ENCODE measurements around the gene FKBP5. TPM values are rescaled to one million over a fixed set of nuclear protein-coding genes. Genes with fewer than 3 reads are reported as not detected.
"Not testable (repeated sequence)": the region's sequence is repeated elsewhere in the genome, so short reads cannot be mapped to it uniquely, and the experiment has no call there.

The FKBP5 gene
- total and polyA plus RNA-seq, 2 of the 4 experiments (the other 2 are of a cell fraction) = 6.8 to 7.0 TPM

GRCh38 chr6:35734319-35734718 lies 45.6 kb upstream of the FKBP5 start:
- H2AK5ac ChIP-seq (ENCODE audit: low read depth, low read length); H2AK9ac ChIP-seq (replicated peaks; ENCODE audit: low read depth, low read length, poor library complexity); H3K4me2 ChIP-seq (ENCODE audit: low read depth, low read length); H3K56ac ChIP-seq (ENCODE audit: extremely low read depth, insufficient read depth, low read length); BruUV-seq (replicated peaks); H3K4me3 ChIP-seq (ENCODE audit: insufficient read depth, low read depth, low read length); H4K20me1 ChIP-seq (ENCODE audit: insufficient read depth, low read length); CTCF ChIA-PET; H4K8ac ChIP-seq (ENCODE audit: low read depth in 2 of 2, low read length in 2 of 2); DNase-seq; H2BK120ac ChIP-seq (ENCODE audit: low read depth, low read length); H4K91ac ChIP-seq (ENCODE audit: insufficient read depth, low read depth, low read length); H3K79me1 ChIP-seq (ENCODE audit: low read depth in 1 of 2, low read length in 2 of 2); H2BK15ac ChIP-seq (ENCODE audit: low read depth, low read length); H4K5ac ChIP-seq (ENCODE audit: low read depth, low read length); H3K23ac ChIP-seq (ENCODE audit: low read depth, low read length); H3K9me3 ChIP-seq (ENCODE audit: control insufficient read depth, insufficient read depth, low read length); H3K14ac ChIP-seq (replicated peaks; ENCODE audit: low read depth, low read length); intact Hi-C loops (cut with micrococcal nuclease); H3K27ac ChIP-seq (ENCODE audit: insufficient read depth, low read length); H2AFZ ChIP-seq (replicated peaks; ENCODE audit: low read length, poor library complexity); H3K4me1 ChIP-seq (ENCODE audit: control insufficient read depth, insufficient read depth, low read length); dilution Hi-C loops (cut with HindIII; ENCODE audit: low sequenced_read_pairs, unreplicated experiment); H2BK5ac ChIP-seq (ENCODE audit: low read depth, low read length, poor library complexity, severe bottlenecking); H3K27me3 ChIP-seq (ENCODE audit: control insufficient read depth, insufficient read depth, low read length); ATAC-seq (ENCODE audit: low read depth); POLR2A ChIA-PET (ENCODE audit: unreplicated experiment); H3K36me3 ChIP-seq (ENCODE audit: control insufficient read depth, insufficient read depth, low read length); H3K9ac ChIP-seq (ENCODE audit: low read depth, low read length); H2BK20ac ChIP-seq (ENCODE audit: low read depth, low read length); H3K9me1 ChIP-seq (ENCODE audit: insufficient read depth, low read length); H3K18ac ChIP-seq (ENCODE audit: low read depth, low read length); H3K4ac ChIP-seq (ENCODE audit: low read depth, low read length): not testable (repeated sequence)
- 96% methylated on average over 7 of the region's 12 CpGs; no CpG with 5 or more reads in 1 of the 2 experiments for WGBS, 2 experiments (ENCODE audit: extremely low coverage in 2 of 2, insufficient read length in 1 of 2)
- in situ Hi-C loops (cut with MboI; ENCODE audit: low sequenced_read_pairs) = loop anchor here (25.0 kb wide), 1 partner anchor 422 kb away; no protein-coding TSS in a partner anchor
